NCI-H2081 (cell line): ENCODE results near the gene FCER1G.
A peak's percentile ranks its signal among the peaks of the same experiment; 100 is the strongest.

Source experiments
- DNase-seq, 2 experiments: peaks; one replicate each; lab custom pipeline; 2025; lab: John Stamatoyannopoulos, UW

Gene FCER1G

GRCh38 chr1:161266202-161266601 lies 51.1 kb downstream of the FCER1G start:
- DNase-seq: peak; percentile 11 to 67

- DNase-seq: no peak
Observed at GRCh38 chr1:161266836-161267235, 51.7 kb downstream of the FCER1G start.

GRCh38 chr1:161267321-161267720 lies 52.2 kb downstream of the FCER1G start:
- DNase-seq: no peak
